CD4-positive, alpha-beta T cell treated with Interleukin-21 for 1 hour (primary cell): ENCODE measurements around the gene SLC9C2.
"Not testable (repeated sequence)": the region's sequence is repeated elsewhere in the genome, so short reads cannot be mapped to it uniquely, and the experiment has no call there.

Source experiments
- DNase-seq: peaks from one replicate; pipeline ENCODE4 v3.0.0-alpha.2; 2020

SLC9C2 gene

GRCh38 chr1:173527151-173527826, 75.6 kb downstream of the SLC9C2 start:
- no peak for DNase-seq

- no peak for DNase-seq
These were observed 76.9 kb downstream of the SLC9C2 start for GRCh38 chr1:173525926-173526325.

DNA sequence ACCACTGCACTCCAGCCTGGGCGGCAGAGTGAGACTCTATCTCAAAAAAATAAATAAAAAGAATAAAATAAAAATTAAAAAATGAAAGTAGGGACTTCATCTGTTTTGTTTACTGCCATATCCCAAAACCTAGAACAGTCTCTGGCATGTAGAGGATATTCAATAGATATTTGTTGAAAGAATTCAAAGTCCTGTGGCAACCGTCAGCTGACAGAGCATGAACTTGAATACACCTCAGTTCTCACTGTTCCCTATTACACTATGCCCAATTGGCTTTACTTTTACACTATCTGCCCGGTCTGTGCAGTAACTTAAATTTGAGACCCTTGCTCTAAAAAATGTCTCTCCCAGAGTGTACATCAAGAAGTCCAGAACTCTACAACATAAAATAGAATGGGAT, 79.5 kb downstream of the SLC9C2 start:
- DNase-seq: no peak

- DNase-seq: no peak
These were observed 82.1 kb downstream of the SLC9C2 start for GRCh38 chr1:173520799-173521198.

GRCh38 chr1:173514503-173514902, 88.4 kb downstream of the SLC9C2 start:
- DNase-seq: not testable (repeated sequence)

- DNase-seq: no peak
These were observed 93.1 kb downstream of the SLC9C2 start for GRCh38 chr1:173509797-173510196.

- DNase-seq: no peak
These were observed 94.3 kb downstream of the SLC9C2 start for GRCh38 chr1:173508541-173508940.

- DNase-seq: no peak
These were observed 95.0 kb downstream of the SLC9C2 start for GRCh38 chr1:173507847-173508209.

- no peak for DNase-seq
These were observed 95.5 kb downstream of the SLC9C2 start for GRCh38 chr1:173507205-173507846.

GRCh38 chr1:173506437-173506836, 96.4 kb downstream of the SLC9C2 start:
- DNase-seq: no peak

DNA sequence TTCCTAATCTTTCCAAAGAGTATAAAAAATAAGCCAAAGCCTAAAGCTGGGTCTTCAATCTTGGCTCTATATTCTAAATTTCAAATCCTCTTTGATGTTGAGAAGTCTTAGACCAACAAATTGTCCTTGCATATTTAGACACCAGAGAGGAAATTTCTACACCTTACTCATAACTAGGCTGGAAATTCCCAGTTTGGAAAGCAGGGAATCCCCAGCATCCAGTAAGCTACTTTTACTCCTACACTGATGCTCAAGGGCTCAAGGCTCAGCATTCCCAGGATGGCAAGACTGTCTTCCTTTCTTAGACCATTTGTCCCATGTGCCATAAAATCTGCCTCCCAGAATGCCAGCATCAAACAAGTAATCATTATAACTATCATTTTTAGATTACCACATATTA, 97.5 kb downstream of the SLC9C2 start:
- DNase-seq: no peak

- DNase-seq: no peak
These were observed 98.6 kb downstream of the SLC9C2 start for GRCh38 chr1:173504268-173504667.

DNA sequence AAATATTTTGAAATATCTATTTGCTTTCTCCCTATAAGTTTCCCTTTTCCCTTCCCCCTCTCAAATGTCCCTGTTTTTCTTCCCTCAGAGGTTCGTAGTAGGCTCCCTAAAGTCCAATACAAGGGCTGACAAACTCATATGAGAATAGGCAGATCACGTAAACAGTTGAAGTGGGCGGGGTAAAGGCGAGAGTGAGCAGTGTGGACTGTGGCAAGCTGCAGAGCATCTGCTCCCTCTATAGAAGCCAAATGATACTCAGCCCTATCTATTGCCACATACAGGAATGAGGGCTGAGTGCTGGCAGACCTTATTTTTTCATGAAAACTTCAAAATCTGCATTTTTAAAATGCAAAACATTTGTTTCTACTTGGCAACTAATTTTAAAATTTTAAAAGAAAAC, 99.5 kb downstream of the SLC9C2 start:
- DNase-seq: no peak

DNA sequence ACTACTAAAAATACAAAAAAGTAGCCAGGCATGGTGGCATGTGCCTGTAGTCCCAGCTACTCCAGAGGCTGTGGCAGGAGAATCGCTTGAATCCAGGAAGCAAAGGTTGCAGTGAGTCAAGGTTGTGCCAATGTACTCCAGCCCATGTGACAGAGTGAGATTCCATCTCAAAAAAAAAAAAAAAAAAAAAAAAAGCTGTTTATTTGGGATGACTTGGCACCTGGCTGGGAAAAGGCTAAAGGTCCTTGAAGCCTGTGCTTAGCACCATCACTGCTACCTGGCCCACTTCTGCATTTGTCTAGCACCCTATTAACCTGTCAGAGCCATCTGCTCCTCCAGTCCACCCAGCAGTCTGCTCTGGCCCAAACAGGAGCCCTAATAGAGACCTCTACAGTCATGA, 100.8 kb downstream of the SLC9C2 start:
- no peak for DNase-seq

DNA sequence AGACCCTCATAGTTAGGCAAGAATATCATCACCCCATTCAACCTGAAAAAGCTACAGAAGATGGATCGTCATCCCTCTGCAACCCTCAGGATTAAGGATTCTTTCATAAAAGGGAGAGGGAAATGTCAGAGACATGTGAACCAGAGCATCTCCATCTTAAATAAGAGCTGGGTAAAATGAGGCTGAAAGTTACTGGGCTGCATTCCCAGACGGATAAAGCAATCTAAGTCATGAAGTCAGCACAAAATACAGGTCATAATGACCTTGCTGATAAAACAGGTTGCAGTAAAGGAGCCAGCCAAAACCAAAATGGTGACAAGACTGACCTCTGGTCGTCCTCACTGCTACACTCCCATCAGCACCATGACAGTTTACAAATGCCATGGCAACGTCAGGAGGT, 103.1 kb downstream of the SLC9C2 start:
- no peak for DNase-seq

DNA sequence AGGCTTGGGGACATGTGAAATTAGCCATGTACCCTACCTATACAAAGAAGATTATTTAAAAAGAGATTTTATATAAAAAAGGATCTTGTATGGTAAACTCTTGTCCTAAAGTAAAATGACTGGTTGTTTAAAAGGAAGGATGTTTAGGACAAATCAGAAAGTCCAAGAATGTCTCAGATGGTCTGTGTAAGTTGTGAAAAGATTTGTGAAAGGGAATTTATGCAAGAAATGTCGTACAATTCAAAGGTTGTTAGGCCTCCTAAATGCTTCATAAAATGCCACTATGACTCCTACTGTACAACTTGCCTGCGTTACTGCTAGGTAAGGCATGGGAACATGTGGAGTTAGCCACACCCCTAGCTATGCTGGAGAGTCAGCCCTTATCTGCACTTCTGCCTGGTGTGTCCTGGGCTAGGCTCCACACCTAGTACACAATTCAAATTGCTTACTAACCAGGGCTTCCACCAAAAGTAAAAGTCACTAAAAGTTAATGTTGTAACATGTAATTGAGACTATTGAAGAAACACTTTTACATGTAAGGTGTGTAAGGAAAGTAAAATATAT, 106.0 kb downstream of the SLC9C2 start:
- no peak for DNase-seq

- DNase-seq: no peak
These were observed 107.1 kb downstream of the SLC9C2 start for GRCh38 chr1:173495609-173496267.

DNA sequence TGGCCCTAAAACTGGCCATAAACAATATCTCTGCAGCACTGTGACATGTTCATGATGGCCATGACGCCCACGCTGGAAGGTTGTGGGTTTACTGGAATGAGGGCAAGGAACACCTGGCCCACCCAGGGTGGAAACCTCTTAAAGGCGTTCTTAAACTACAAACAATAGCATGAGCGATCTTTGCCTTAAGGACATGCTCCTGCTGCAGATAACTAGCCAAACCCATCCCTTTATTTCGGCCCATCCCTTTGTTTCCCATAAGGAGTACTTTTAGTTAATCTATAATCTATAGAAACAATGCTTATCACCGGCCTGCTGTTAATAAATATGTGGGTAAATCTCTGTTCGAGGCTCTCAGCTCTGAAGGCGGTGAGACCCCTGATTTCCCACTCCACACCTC, 109.7 kb downstream of the SLC9C2 start:
- not testable (repeated sequence) for DNase-seq

GRCh38 chr1:173491508-173491907, 111.4 kb downstream of the SLC9C2 start:
- DNase-seq: no peak

DNA sequence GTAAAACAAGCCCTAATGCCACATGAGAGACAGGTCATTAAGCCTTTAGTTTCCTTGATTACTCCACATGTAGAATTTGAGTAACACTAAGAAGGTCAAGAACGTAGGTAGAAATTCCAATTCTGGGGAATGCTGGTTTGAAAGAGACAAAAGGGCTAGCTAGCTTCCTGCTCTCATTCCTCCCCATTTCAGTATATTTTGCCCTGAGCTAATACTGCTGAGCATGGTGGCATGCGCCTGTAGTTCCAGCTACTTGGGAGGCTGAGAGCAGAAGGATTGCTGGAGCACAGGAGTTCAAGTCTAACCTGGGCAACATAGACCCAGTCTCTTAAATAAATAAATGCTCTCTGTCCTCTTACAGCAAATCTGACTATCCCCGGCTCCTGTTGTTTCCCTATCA, 112.9 kb downstream of the SLC9C2 start:
- DNase-seq: no peak

DNA sequence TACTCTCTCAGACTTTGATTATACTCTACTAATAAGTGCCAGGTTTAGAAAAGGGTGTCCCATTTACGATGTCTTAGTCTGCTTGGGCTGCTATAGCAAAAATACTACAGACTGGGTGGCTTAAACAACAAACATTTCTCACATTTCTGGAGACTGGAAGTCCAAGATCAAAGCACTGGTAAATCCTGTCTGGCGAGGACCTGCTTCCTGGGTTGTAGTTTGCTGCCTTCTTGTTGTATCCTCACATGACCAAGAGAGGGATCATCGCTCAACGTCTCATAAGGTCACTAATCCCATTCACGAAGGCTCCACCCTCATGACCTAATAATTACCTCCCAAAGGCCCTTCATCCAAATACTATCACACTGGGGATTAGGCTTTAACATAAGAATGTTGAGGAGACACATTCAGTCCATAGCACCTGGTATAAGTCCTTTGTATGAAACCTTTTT, 113.7 kb downstream of the SLC9C2 start:
- DNase-seq: no peak

DNA sequence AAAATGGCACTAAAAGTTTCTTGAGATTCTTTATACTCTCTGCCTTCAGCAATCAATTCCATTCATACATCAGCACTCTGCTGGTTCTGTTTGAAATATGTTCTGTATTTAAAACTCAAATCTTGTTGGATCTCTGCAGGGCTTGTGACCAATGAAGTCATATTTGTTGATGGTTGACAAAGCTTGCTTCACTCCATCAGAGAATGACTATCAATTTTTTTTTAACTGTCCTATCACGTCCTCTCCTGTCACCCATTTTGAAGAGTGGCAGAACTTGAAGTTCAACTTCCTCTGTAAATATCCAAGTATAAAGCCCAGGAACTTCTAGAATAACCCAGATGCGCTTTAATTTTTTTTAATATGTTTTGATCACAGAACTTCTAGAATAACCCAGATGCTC, 114.9 kb downstream of the SLC9C2 start:
- DNase-seq: no peak

- DNase-seq: no peak
These were observed 117.5 kb downstream of the SLC9C2 start for GRCh38 chr1:173485401-173485800.

- DNase-seq: no peak
These were observed 118.6 kb downstream of the SLC9C2 start for GRCh38 chr1:173484276-173484675.
